ENCODE data around the gene PLCD4.

Gene PLCD4

GRCh38 chr2:218578272-218578877 is 29.3 kb upstream of the PLCD4 start:
- no peak overlapping the region for H3K27ac ChIP-seq
- no peak overlapping the region for H3K4me3 ChIP-seq
- DNase-seq (ENCODE audit: low spot score): no peak
- TF ChIP-seq CTCF (IDR thresholded peaks at IDR 0.05): no peak

DNA sequence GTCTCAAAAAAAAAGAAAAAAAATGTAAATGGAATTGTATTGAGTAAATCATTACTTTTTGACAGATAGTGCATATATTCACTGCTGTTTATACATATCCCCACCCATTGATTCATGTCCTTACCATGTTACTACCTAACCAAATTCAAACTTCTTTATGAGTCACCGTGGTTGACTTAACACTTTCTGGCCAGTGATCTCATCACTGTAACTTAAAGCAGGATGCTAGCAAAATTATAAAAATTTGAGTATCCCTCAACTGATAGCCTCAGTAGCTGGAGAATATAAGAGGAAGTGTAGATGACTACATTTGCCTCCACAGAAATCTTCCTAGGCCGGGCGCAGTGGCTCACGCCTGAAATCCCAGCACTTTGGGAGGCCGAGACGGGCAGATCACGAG is 25.6 kb upstream of the PLCD4 start:
- no peak for DNase-seq (ENCODE audit: low spot score)
- no peak overlapping the region for H3K27ac ChIP-seq
- H3K4me3 ChIP-seq: no peak overlapping the region
- TF ChIP-seq CTCF (IDR thresholded peaks at IDR 0.05): no peak

GRCh38 chr2:218583983-218584850 is 23.5 kb upstream of the PLCD4 start:
- H3K27ac ChIP-seq: no peak overlapping the region
- no peak for TF ChIP-seq CTCF (IDR thresholded peaks at IDR 0.05)

DNA sequence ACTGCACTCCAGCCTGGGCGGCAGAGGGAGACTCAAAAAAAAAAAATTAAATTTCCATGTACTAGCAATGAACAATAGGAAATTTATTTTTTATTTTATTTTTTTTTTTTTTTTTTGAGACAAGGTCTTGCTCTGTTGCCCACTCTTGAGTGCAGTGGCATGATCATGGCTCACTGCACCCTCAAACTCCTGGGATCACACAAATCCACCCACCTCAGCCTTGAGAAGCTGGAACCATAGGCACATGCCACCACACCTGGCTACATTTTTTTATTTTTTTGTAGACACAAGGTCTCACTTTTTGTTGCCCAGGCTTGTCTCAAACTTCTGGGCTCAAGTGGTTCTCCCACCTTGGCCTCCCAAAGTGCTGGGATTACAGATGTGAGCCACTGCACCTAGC is 22.2 kb upstream of the PLCD4 start:
- no peak overlapping the region for H3K27ac ChIP-seq
- DNase-seq (ENCODE audit: low spot score): no peak
- TF ChIP-seq CTCF (IDR thresholded peaks at IDR 0.05): no peak
- no peak overlapping the region for H3K4me3 ChIP-seq

More at GRCh38 chr2:218583983-218584850, 23.5 kb upstream of the PLCD4 start:
- no peak for DNase-seq (ENCODE audit: low spot score)
- H3K4me3 ChIP-seq: no peak overlapping the region

GRCh38 chr2:218605432-218605831 is 2.3 kb upstream of the PLCD4 start:
- no peak for TF ChIP-seq CTCF (IDR thresholded peaks at IDR 0.05)
- no peak overlapping the region for H3K27ac ChIP-seq
- no peak overlapping the region for H3K4me3 ChIP-seq
- no peak for DNase-seq (ENCODE audit: low spot score)

GRCh38 chr2:218615868-218616315 is 8.2 kb downstream of the PLCD4 start:
- no peak overlapping the region for H3K4me3 ChIP-seq
- H3K27ac ChIP-seq: no peak overlapping the region
- DNase-seq (ENCODE audit: low spot score): no peak
- TF ChIP-seq CTCF (IDR thresholded peaks at IDR 0.05): no peak

Data from coronary artery (tissue), 2 donors.